GM21786 (cell line): Measurements from ENCODE around the gene ZDHHC8.

Source experiments
- ATAC-seq: cut with Tn5 transposase; IDR thresholded peaks from one replicate; pipeline ENCODE4 v1.9.1; 2021; ENCODE audit not compliant: unreplicated experiment

Gene ZDHHC8

DNA sequence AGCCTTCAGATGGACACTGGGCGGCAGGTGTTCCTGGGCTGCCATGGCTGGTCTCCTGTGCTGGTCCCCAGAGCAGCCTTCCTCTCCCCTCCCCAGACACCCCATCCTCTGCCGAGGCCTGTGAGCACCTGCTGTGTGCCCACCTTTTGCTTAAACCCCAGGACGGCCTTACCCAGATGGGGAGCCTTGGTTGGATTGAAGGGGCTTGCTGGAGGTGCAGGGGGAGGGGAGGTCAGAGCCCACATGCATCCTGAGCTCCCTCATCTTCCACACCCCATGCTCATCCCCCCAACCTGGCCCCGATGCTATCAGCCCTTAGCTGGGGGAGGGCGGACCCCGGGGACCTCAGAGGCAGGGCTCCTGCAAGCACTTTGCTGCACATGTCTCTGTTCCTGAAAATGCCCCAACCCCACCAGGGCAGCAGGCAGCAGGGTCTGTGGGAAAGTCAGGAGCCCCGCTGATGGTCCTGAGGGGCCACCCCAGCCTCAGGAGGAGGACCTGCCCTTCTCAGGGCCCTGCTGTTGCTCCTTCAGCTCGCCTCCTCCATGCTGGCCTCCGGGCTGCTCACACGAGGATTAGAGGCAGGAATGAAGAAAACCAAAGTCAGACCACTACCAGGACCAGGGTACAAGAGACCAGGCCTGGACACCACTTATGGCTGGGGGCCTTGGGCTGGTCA, 60.8 kb downstream of the ZDHHC8 start:
- no peak for ATAC-seq

DNA sequence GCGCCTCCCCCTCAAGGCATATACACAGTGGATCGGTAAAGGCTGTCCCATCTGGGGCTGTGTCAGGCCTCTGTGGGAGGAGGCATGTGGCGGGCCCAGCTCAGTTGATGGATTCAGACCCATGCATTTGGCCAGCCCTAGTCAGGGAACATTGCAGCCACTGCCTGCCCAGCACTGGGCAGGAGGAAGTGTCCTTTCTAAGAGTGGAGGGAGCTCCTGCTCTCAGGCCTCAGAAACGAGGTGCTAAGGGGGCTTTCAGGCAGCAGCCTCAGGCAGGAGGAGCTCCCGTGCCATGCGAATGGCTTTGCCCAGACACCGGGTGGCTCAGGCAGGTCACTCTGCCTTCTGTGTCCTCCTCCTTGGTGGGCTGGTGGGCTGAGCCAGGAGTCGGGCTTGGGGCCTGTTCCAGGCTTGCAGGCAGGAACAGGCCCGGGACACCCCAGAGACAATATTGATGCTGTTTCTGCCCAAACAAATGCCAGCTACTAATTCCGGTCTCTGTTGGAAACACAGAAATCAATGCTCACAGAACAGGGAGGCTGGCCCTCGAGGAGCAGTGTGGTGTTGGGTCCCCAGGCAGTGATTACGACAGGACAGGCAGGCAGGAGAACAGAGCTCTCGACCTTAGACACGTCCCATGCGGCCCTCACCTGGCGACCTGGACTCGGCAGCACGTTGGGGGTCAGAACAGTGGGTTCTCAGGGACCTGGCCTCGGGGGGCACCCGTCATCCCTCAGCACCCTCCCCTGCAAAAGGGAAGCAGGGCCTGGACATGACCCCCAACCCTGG, 61.6 kb downstream of the ZDHHC8 start:
- no peak for ATAC-seq

DNA sequence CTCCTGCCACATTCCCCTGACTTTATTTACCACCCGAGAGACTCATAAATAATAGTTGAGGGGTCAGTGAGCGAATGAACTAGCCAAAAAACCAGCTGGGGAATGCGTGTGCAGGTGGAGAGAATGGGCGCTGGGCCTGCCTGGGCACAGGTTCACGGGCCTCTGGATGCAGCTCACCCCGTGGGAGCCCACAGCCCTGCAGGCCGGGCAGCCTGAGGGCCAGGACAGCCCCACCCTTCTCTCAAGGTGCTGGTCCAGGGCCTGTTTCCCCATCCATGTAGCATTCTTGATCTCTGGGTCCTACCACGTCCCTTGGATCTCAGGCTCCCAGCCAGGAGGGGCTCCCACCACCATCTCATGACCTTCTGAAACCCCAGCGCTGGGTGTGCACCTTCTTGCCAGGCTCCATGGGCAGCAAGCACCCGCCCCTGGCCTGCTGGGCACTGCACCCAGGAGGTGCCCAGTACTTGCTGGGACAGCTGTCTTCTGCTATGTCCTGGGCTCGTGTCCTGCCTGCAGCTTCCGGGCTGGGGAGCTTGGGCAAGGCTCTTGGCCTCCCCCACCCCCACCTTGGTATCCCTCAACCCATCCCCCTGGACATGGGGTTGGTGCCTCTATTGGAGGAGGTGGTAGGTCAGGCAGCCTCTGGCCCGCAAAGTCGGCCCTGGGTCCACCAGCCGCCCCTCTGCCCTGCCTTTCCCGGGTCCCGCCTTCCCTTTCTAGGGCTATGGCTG, 62.3 kb downstream of the ZDHHC8 start:
- ATAC-seq = no peak

DNA sequence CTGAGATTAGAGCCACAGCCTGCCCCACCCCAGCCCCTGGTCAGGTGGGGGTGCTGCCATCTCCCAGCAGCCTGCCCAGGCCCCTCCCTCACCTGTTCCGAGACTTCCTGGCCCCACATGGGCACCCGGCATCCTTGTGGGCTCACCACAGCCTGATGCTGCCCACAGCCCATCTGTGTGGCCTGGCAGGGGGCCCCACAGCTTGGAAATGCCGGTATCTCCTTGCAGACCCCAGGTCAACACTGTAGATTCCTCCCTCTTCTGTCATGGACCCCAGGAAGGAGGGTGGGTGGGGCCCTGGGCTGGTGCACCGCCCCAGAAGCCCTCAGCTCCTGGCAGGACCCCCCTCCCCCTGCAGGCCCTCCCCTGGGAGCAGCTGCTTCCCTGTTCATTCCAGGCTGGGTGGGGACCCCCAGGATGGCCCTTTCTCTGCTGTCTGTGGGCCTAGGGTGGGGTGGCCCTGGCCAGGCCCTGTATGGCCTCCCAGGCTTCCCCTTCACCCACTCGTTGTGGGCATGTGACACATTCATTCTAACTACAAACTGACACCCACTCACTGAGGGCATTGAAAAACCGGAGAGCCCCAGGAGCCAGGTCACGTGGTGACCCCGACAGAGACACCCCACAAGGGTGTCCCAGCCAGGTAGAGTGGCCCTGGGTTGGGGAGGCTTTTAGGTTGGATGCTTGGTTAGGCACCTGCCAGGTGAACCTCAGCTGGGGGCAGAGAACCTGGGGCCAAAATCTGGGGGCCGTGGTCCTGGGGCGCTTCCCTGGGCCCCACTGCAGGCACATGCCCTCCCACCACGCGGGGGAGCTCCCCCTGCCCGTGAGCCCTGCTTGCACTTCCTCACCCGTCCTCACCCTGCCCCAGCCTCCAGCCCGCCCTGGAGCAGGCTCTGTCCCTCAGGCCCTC, 63.3 kb downstream of the ZDHHC8 start:
- ATAC-seq = no peak

DNA sequence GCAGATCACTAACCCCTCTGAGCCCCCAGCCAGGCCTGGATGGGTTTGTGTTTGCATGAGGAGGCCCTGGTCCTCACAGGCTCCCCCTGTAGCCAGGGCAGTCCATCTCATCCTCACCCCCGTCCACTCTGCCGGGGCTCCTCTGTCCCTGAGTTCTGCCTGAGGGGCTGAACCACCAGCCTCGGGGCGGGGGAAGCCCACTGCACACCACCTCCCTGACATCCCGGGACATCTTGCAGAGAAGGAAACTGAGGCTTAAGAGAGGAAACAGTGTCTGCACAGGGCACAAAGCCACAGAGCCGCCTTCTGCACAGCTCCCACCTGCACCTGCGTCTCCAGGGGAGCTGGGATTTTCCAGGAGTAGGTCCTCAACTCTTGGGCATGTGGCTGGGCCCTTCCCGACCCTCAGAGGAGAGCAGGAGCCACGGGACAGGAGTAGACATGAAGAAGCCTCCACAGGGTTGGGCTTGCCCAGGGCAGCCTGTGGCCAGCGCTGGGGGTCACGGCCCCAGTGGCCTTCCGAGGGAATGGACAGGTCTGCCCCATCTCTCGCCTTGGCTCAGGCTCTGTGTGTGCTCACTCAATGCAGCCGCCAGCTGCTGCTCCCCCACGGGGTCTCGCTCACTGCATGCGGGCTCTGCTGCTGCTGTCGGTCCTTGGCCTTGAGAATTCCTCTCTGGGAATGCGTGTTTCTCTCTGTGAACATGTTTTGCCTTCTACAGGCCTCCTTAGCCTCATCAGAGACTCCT, 64.7 kb downstream of the ZDHHC8 start:
- ATAC-seq = no peak
